CD4-positive, alpha-beta T cell treated with Interleukin-6 at 100 ng/mL for 8 hours (primary cell): ENCODE measurements around the gene ARHGAP24.
"Not testable (repeated sequence)": the region's sequence is repeated elsewhere in the genome, so short reads cannot be mapped to it uniquely, and the experiment has no call there.

ENCODE experiments used
- DNase-seq: peaks from one replicate; pipeline ENCODE4 v3.0.0-alpha.2; 2020; ENCODE audit warnings: mixed read lengths, low spot score

ARHGAP24 gene

DNA sequence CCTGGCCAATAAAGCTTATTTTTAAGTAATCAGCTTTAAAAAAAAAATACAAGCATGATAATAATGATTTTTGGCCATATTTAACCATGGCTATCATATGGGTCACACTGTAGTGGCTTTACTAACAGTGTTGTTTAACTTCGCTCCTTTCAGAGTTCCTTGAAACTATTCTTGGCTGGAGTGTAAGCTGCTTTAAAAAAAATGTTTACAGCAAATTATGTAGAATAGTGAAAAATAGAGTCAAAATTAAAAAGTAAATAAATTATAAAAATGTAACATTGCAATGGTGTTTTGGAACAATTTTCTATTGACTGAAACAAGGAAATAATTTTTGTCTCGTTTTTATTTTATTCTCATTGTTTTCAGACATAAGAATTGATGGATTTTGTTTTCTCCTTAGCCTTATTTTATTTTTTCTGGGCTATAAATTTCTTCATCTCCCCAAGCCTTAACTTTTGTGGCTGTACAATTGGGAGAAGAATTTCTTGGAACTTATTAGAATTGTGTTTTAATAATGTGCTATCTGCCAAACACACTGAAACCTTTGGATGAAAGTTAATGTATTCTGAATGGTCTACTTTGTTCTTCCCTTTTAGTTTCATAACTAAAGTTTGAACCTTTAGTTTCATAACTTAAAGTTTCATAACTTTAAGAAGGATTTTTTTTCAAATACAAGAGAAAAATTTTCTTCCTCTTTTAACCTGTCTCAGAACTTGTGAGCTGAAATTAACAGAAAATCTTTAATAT, 182.0 kb downstream of the ARHGAP24 start:
- DNase-seq, result no peak

- no peak for DNase-seq
Observed at GRCh38 chr4:85658766-85659439, 184.0 kb downstream of the ARHGAP24 start.

DNA sequence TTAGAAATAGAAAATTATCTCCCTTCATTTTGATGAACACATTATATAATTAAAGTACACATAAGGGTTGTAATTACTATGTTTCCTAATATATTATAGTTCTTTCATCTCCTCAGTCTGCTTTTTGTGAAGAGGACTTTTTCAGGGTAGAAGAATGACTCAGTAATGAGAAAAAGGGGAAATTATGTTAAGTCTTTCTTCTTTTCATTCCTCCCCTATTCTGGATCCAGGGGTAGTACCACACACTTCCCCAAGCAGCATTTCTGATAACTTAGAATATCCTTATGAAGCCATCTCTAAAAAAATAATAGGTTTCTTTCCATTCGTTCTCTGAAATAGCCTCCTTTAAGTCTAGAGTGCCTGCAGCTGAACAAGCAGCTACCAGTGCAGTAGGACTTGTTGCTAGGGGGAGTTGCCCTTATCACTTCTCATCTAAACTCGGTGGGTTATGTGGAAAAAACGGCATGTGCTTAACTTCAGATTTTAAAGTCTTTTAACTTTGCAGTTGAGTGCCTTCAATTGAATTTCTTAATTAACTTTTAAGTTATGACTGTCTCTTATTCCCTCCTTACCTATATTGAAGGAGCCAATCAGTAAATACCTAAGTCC, 184.8 kb downstream of the ARHGAP24 start:
- no peak for DNase-seq

DNA sequence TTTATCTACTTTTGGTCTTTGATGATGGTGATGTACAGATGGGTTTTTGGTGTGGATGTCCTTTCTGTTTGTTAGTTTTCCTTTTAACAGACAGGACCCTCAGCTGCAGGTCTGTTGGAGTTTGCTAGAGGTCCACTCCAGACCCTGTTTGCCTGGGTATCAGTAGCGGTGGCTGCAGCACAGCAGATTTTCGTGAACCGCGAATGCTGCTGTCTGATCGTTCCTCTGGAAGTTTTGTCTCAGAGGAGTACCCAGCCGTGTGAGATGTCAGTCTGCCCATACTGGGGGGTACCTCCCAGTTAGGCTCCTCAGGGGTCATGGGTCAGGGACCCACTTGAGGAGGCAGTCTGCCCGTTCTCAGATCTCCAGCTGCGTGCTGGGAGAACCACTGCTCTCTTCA, 191.7 kb downstream of the ARHGAP24 start:
- not testable (repeated sequence) for DNase-seq

- DNase-seq, result no peak
Observed at GRCh38 chr4:85669204-85669603, 194.3 kb downstream of the ARHGAP24 start.

DNA sequence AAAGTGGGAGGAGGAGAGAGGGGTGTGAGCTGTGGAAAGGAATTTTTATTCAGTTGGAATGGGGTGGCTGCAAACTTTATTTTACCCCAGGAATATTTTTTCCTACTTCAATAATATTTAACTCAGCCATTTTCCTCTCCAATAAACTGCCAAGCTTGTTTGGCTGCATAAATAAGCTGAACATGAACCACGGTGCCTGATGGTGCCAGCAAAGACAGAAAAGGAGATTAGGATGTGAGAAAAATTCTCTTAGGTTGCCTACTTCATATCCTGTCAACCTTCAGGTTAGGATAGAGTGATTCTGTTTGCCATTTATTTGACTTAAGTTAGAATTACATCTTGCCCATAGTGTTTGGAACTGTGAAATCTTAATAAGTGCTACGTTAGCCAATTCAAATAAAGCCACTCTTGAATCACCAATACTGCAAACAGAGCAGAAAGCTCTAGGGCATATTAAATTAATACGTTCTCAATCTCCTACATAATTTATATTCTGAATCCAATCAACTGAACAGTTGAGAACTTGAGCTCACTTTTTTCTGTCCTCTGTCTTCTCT, 195.1 kb downstream of the ARHGAP24 start:
- no peak for DNase-seq

DNA sequence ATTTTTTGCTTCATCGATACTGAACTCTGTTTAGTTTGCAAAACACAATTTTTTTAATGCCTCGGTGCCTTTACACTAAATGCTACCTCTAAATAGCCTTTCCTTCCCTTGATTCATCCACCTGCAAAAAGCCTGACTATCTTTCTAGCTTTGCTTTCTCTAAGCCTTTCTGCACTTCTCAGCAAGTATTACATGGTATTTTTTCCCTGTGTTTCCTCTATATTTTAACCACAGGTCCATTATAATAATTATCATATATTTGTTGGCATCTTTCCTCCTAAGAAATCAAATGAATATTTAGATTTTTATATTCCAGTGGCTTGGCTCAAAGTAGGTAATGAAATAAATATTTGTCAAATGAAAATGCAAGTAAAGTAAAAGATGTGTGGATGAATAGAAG, 196.2 kb downstream of the ARHGAP24 start:
- DNase-seq, result no peak

DNA sequence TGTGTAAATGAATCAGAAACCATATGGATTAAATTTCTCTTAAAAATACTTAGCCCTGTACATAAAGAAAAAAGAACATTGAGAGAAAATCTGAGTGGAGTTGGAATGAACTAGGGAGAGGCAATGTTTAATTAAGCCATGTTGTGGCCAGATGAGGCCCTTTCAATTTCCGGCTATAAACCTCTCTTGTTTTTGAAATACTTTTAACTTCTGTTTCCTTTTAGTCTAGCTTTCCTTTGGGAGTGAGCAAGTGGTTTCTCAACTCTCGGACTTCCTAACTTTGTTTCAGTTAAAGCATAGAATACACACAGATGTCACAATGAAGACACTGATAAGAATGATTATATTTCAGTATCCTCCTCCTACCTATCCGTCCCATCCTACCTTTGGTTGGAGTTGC, 197.2 kb downstream of the ARHGAP24 start:
- no peak for DNase-seq

DNA sequence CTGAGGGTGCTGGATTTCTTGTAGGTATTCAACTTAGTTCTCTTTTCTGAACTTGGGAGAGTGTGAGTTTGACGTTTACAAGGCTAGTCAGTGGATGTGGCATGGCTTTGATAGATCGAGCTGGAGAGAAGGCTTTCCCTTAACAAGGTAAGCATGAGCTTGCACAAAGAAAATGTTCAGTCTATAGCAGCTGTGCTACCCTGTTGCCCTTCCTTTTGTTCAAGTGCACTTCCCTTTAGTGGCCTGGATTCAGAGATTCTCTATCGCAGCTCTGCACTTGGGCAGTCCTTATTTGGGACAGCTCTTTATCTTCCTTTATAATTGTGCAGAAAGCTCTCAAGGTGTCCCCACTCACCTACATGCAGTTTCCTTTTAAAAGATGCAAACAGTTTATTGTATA, 198.0 kb downstream of the ARHGAP24 start:
- no peak for DNase-seq

GRCh38 chr4:85673540-85673939, 198.6 kb downstream of the ARHGAP24 start:
- no peak for DNase-seq

- no peak for DNase-seq
Observed at GRCh38 chr4:85675076-85676049, 200.4 kb downstream of the ARHGAP24 start.

DNA sequence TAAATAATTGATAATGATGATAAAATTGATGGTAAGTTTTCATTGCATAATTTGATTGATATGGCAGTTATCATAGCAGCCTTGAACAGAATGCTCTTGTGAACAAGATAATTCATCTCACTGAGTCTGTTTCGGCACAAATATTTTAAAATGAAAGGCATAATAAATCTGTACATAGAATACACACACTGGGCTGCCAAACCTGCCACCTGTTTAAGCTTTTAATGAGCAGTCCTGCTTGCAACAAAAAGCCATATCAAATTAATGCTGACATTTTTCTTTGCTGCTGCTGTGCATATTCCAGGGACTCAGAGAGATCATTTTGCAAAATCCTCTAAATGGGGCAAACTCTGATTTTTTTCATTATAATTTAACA, 201.1 kb downstream of the ARHGAP24 start:
- DNase-seq, result no peak

DNA sequence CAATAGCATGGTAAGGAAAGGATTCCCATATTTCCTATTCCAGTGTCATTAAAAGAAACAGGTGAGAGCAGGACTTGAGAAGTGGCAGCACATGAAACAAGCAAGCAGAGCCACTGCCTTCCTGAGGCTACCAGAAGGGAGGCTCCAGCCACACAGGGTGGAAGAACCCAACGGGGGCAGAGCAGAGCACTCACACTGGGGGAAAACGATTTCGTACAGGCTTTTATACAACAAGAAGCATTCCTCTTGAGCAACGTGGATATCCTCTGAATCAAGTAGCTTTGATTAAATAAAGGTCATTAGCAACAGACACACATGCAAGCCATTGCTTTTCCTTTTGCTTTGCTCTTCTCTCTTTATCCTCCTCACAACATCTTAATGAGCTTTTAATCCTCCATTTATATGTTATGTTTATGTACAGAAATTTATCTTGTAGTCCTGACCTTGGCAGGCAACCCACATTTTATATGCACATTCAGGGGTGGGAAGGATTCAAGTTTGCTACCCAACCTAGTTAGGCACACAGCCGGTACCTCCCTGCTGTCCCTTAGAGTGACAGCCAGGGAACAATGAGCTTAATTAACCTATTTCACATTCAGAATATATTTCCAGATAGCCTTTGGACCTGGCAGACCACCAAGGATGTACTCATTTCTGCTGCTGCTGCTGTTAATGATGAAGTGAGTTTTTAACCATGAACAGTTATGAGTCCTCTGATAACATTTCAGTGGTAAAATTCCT, 202.1 kb downstream of the ARHGAP24 start:
- DNase-seq, result no peak

DNA sequence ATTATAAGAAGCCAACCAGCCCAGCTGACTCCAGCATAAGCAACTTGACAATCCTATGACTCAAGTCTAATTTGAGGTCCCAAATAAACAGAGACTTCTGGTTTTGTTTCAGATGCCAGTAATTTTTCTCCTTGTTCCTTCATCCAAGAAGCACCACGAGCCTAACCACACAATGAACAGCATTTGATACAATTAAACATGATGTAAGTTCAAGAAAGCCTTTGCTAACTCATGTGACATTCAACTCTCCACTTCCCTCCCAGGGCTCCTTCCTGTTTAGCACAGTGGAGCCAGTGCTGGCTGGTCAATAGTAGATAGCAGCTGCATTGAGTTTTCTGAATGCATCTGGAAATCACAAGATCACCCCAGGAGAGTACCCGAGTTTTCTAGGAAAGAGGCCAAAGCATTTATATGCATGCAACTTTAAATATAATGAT, 206.3 kb downstream of the ARHGAP24 start:
- no peak for DNase-seq

DNA sequence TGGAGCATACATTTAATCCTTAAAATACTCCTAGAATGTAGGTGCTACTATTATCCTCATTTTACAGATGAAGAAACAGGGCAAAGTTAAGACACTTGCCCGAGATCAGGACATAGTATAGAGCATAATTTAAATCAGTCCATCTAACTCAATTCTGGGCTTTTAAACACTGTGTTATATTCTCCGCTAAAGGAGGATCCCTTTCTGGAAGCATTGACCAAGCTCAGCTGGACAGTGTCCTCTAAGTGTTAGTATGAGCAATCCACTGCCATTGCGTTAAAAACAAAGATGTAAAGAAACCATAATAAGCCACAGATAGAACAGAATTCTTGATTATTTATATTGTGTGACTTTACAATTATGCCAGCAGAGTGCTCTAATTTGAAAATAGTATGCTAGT, 207.0 kb downstream of the ARHGAP24 start:
- DNase-seq, result no peak

DNA sequence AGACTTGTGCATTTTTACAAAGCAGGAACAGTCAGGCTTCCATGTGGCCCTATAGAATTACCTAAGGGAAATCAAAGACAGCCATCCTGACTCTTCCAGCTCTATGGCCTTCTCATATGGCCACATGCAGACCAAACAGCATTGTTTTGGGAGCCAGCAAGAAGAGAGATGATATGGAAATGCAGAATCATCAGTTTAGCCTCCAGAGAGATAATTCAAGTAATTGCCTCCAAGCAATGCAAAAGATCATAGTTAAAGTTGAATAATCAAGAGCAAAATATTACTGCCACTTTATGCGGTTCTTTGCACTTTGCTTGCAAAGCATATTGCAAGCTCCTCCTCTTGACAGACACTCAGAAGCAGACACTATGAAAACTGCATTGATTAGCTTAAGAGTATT, 207.4 kb downstream of the ARHGAP24 start:
- no peak for DNase-seq

DNA sequence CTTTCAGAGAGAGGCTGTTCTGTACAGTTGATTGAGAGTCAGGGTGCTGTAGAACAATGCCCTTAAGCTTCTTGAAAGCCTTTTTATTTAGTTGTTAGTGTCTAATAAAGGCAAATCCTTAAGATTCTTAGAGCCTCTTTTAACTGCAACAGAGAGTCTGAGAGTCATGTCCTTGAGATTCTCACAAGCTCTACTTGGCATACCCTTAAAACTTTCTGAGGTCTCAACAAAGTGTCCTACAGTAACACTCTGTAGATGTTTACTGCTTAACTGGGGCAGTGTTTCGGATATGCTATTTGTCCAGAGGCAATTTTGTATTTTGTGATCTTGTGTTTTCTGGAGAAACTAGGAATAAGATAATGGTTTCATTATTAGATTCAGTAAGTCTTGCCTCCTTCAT, 209.7 kb downstream of the ARHGAP24 start:
- DNase-seq, result no peak

- no peak for DNase-seq
Observed at GRCh38 chr4:85686398-85686797, 211.4 kb downstream of the ARHGAP24 start.

DNA sequence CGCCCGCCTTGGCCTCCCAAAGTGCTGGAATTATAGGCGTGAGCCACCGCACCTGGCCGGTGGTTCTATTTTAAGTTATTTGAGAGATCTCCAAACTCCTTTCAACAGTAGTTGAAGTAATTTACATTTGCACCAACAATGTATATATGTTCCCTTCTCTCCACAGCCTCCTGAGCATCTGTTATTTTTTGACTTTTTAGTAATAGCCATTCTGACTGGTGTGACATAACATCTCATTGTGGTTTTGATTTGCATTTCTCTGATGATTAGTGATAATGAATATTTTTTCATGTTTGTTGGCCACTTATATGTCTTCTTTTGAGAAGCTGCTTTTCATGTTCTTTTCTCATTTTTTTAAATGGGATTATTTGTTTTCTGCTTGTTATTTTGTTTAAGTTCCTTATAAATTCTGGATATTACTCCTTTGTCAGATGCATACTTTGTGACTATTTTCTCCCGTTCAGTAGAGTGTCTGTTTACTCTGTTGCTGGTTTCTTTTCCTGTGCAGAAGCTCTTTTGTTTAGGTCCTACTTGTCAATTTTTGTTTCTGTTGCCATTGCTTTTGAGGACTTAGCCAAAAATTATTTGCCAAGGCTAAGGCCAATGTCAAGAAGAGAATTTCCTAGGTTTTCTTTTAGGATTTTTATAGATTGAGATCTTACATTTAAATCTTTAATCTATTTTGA, 213.2 kb downstream of the ARHGAP24 start:
- no peak for DNase-seq

DNA sequence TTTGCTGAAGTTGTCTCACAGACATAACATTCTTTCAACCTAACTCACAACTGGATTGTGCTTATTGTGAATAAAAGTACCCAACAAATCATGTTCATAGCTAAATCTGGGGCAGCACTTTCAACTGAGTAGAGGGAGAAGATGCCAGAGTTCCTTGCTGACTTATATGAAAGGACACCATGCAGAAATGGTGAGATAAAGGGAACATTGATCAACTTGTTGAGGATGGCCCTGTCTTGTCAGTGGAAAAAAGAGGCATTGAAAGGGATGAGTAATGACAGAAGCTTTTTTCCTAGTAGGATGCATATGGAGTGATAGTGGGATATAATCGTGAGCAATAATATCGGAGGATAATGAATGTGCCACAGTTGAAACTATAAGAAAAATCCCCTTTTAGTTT, 221.7 kb downstream of the ARHGAP24 start:
- no peak for DNase-seq

DNA sequence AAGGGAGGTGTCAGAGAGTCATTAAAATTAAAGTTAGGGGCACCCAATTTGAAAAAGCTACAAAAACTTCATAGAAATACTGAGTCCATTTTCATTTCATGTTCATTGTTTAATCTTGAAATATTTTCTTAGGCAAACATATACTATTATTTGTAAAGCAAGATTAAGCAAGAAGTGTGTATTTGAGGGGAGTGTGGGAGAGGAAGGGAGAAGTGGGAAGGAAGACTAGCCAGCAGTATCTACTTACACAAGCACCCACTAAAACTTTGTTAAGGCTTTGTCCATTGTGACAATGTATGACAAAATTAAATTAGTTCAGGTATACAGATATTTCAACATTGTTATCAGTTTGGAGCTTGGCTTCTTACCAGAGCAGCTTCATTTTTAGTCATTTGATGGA, 222.9 kb downstream of the ARHGAP24 start:
- no peak for DNase-seq
